ENCODE measurements around the gene TIGD3. TPM values are rescaled to one million over a fixed set of nuclear protein-coding genes. Genes with fewer than 3 reads are reported as not detected.

The TIGD3 gene
- total RNA-seq, 2 donors from 2014 or later, result 0.22 TPM; not detected in 1

GRCh38 chr11:65315866-65316226 is 38.7 kb upstream of the TIGD3 start:
- Histone ChIP-seq H3K4me3 (peak overlapping the region; percentile 90 to 96), H3K9me3 (no peaks in the 10 kb centered on the region), H3K27me3 (no peaks in the 10 kb centered on the region), H3K36me3 (peaks cover 5% of the 10 kb centered on the region), H3K4me1 (peaks cover 0 to 69% of the 10 kb centered on the region in 2 donors), H3K27ac (peak overlapping the region; percentile 93 to 97)
- peak; percentile 3 to 35 for TF ChIP-seq CTCF (IDR thresholded peaks at IDR 0.05)
- DNase-seq (ENCODE audit: low spot score), result no peak

DNA sequence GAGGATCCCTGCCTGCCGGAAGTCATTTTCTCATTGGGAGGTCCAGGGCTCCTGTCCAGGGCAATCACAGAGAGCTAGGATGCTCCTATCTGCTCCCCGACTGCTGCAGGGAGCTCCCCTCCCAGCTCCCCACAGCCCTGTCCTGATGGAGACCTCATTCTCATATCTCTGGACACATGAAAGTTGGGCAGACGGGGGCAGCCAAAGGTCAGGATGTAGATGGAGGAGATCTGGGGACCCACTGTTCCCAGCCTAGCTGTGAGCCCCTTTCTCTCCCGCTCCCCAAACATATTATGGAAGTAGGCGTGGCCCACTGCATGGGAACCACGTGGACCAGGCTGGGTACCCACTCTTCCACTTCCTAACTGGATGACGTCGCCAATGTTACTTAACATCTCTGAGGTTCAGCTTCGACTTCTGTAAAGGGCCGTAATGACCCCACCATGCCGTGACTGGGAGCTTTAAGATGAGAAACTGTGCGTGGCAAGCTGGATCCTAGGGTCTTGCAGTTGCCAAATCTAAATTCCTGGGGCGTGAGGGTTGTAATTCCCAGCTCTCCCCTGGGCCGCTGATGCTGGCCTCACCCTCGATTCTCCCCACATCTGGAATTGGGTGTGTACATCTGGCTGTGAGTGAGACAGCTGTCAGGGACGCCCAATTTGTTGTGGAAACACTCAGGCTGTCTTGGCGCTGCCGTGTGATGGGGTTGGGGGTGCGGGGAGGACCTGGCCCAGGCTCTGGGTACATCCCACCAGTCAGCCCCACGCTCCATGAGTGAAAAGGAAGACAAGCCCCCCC is 38.1 kb upstream of the TIGD3 start:
- no peak for TF ChIP-seq CTCF (IDR thresholded peaks at IDR 0.05)
- peak overlapping the region; percentile 90 to 96 for H3K4me3 ChIP-seq
- H3K36me3 ChIP-seq, result peaks cover 11% of the 10 kb centered on the region
- peak overlapping the region; percentile 93 to 97 for H3K27ac ChIP-seq
- H3K27me3 ChIP-seq, result no peaks in the 10 kb centered on the region
- H3K4me1 ChIP-seq, result peaks cover 0 to 69% of the 10 kb centered on the region in 2 donors
- H3K9me3 ChIP-seq, result no peaks in the 10 kb centered on the region
- DNase-seq (ENCODE audit: low spot score), result peak; percentile 87

DNA sequence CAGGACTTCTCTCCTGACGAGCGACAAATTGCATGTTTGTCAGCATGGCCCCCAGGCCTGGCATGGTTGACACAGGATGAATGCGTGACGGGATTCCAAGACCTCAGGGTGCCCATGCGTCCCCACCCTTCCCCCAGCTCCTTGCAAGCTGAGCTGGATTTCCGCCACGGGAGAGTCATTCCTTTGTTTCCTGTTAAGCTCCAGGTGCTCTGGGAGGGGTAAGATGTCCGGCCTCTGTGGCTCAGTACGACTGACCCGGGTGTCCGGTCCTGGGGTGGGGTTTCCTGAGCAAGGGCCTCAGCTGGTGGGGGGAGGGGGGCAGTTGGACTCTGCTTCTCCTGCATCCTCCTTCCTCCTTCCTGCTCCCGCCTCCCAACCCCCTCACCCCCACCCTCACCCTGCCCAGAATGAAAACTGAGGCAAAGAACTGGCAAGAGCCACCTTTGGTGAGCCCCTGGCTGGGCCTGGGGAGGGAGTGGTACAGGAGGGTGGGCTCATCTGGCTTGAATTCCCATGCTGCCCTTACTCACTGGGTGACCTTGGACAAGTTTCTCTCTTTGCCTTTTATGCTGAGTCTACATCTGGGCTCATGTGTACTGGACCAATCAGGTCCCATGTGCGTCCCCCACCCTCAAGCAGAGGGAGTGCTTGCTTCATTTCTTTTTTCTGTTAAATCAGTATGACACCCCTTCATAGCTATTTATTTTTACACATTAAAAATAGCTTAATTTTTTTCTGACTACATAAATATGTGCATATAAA is 37.3 kb upstream of the TIGD3 start:
- Histone ChIP-seq H3K4me1 (peaks cover 0 to 73% of the 10 kb centered on the region in 2 donors), H3K27me3 (no peaks in the 10 kb centered on the region), H3K9me3 (no peaks in the 10 kb centered on the region), H3K36me3 (peaks cover 19% of the 10 kb centered on the region), H3K4me3 (peak overlapping the region; percentile 90 to 96), H3K27ac (peak overlapping the region; percentile 93 to 97)
- TF ChIP-seq CTCF (IDR thresholded peaks at IDR 0.05), result peak in 1 of 2 donors; percentile 10
- DNase-seq (ENCODE audit: low spot score), result peak; percentile 81

GRCh38 chr11:65320386-65321075 is 34.0 kb upstream of the TIGD3 start:
- H3K27me3 ChIP-seq, result no peaks in the 10 kb centered on the region
- TF ChIP-seq CTCF (IDR thresholded peaks at IDR 0.05), result no peak
- H3K27ac ChIP-seq, result no peak overlapping the region
- peaks cover 26% of the 10 kb centered on the region for H3K36me3 ChIP-seq
- no peak for DNase-seq (ENCODE audit: low spot score)
- H3K9me3 ChIP-seq, result no peaks in the 10 kb centered on the region
- H3K4me1 ChIP-seq, result peaks cover 0 to 61% of the 10 kb centered on the region in 2 donors
- no peak overlapping the region for H3K4me3 ChIP-seq

DNA sequence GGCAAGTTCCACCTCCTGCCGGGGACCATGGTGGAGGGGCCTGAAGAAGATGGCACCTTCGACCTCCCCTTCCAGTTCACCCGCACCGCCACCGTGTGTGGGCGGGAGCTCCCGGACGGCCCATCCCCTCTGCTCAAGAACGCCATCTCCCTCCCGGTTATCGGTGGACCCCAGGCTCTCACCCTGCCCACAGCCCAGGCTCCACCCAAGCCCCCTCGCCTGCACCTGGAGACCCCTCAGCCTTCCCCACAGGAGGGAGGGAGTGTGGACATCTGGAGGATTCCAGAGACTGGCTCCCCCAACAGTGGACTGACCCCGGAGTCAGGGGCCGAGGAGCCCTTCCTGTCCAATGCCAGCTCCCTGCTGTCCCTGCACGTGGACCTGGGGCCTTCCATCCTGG is 33.5 kb upstream of the TIGD3 start:
- no peak for TF ChIP-seq CTCF (IDR thresholded peaks at IDR 0.05)
- peaks cover 0 to 56% of the 10 kb centered on the region in 2 donors for H3K4me1 ChIP-seq
- H3K9me3 ChIP-seq, result no peaks in the 10 kb centered on the region
- no peak overlapping the region for H3K27ac ChIP-seq
- DNase-seq (ENCODE audit: low spot score), result no peak
- H3K4me3 ChIP-seq, result no peak overlapping the region
- no peaks in the 10 kb centered on the region for H3K27me3 ChIP-seq
- H3K36me3 ChIP-seq, result peaks cover 26% of the 10 kb centered on the region

All from right atrium auricular region (tissue), 2 donors.